HG03457 (cell line): ENCODE results near the gene ARHGEF40.

Experiments used
- ATAC-seq: cut with Tn5 transposase; IDR thresholded peaks from one replicate; pipeline ENCODE4 v1.9.1; 2021; ENCODE audit warnings: moderate number of reproducible peaks; ENCODE audit not compliant: unreplicated experiment

Gene ARHGEF40

GRCh38 chr14:21058903-21059302, 11.2 kb upstream of the ARHGEF40 start:
- ATAC-seq, result no peak

GRCh38 chr14:21059842-21060613, 10.1 kb upstream of the ARHGEF40 start:
- no peak for ATAC-seq

- no peak for ATAC-seq
Measured at GRCh38 chr14:21060614-21061346, 9.3 kb upstream of the ARHGEF40 start.

GRCh38 chr14:21061347-21061668, 8.8 kb upstream of the ARHGEF40 start:
- no peak for ATAC-seq

- ATAC-seq, result no peak
Measured at GRCh38 chr14:21063479-21063878, 6.6 kb upstream of the ARHGEF40 start.

GRCh38 chr14:21066882-21067502, 3.1 kb upstream of the ARHGEF40 start:
- no peak for ATAC-seq

GRCh38 chr14:21068521-21069387, 1.4 kb upstream of the ARHGEF40 start:
- no peak for ATAC-seq

GRCh38 chr14:21069388-21070082, 569 bp upstream of the ARHGEF40 start:
- ATAC-seq, result no peak

- no peak for ATAC-seq
Measured at GRCh38 chr14:21070610-21071224, 613 bp downstream of the ARHGEF40 start.

GRCh38 chr14:21071225-21072030, 1.3 kb downstream of the ARHGEF40 start:
- no peak for ATAC-seq

GRCh38 chr14:21072031-21072473, 1.9 kb downstream of the ARHGEF40 start:
- ATAC-seq, result no peak

- no peak for ATAC-seq
Measured at GRCh38 chr14:21072781-21073339, 2.8 kb downstream of the ARHGEF40 start.

- no peak for ATAC-seq
Measured at GRCh38 chr14:21073921-21074320, 3.8 kb downstream of the ARHGEF40 start.

GRCh38 chr14:21074398-21075272, 4.5 kb downstream of the ARHGEF40 start:
- no peak for ATAC-seq

- ATAC-seq, result no peak
Measured at GRCh38 chr14:21075719-21076437, 5.8 kb downstream of the ARHGEF40 start.

- ATAC-seq, result no peak
Measured at GRCh38 chr14:21077672-21078071, 7.6 kb downstream of the ARHGEF40 start.

GRCh38 chr14:21078287-21078686, 8.2 kb downstream of the ARHGEF40 start:
- no peak for ATAC-seq
